SU-DHL-6 (cell line): ENCODE measurements around the gene AMDHD2.
"Not testable (repeated sequence)": the region's sequence is repeated elsewhere in the genome, so short reads cannot be mapped to it uniquely, and the experiment has no call there.

Experiments
- EZH2phosphoT487 ChIP-seq: fragments of 200-600 bp; sonication (generic), shearing (Covaris generic); conservative IDR thresholded peaks from 2 replicates; pipeline ENCODE4 v1.6.1; 2018; ENCODE audit warnings: mild to moderate bottlenecking, antibody characterized with exemption, low read length, moderate library complexity, mixed read lengths
- TF ChIP-seq, protein P1 (sequence below): fragments of 200-600 bp; sonication (generic); IDR thresholded peaks from one replicate; pipeline ENCODE4 v1.5.1; 2017; ENCODE audit warnings: antibody characterized with exemption, mild to moderate bottlenecking, low read length, moderate library complexity; ENCODE audit not compliant: insufficient read depth, poor library complexity, severe bottlenecking

DNA sequence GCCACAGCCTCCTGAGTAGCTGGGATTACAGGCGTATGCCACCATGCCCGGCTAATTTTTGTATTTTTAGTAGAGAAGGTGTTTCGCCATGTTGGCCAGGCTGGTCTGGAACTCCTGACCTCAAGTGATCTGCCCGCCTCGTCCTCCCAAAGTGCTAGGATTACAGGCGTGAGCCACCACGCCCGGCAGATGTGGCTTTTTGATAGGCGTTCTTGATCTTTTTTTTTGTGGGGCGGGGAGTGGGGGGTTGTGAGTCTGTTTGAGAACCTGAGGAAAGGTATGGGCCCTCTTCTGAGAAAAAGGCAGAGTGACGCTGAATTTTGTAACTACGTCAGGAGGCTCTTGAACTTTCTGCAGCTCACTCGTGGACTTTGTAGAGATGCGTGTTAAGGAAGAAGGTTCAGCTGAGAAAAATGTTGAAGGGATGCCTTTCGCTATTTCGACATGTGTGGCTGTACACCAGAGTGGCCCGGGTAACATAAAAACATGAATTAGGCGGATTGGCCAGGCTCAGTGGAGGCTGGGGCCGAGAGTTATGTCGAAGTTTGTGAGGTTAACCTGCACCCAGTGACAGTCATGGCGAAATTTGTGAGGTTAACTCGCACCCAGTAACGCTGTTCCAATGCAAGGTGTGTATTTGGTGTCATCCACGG lies 19.1 kb downstream of the AMDHD2 start:
- TF ChIP-seq, protein P1, sequence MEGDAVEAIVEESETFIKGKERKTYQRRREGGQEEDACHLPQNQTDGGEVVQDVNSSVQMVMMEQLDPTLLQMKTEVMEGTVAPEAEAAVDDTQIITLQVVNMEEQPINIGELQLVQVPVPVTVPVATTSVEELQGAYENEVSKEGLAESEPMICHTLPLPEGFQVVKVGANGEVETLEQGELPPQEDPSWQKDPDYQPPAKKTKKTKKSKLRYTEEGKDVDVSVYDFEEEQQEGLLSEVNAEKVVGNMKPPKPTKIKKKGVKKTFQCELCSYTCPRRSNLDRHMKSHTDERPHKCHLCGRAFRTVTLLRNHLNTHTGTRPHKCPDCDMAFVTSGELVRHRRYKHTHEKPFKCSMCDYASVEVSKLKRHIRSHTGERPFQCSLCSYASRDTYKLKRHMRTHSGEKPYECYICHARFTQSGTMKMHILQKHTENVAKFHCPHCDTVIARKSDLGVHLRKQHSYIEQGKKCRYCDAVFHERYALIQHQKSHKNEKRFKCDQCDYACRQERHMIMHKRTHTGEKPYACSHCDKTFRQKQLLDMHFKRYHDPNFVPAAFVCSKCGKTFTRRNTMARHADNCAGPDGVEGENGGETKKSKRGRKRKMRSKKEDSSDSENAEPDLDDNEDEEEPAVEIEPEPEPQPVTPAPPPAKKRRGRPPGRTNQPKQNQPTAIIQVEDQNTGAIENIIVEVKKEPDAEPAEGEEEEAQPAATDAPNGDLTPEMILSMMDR = not testable (repeated sequence)
- TF ChIP-seq EZH2phosphoT487 = not testable (repeated sequence)
